Left renal pelvis (tissue), 4 donors: Measurements from ENCODE around the gene PALD1. TPM values are rescaled to one million over a fixed set of nuclear protein-coding genes. Genes with fewer than 3 reads are reported as not detected.

ENCODE experiments used
- DNase-seq, 4 donors: peaks; one replicate each; pipeline ENCODE4 v3.0.0-alpha.2; 2013; ENCODE audit warnings: low read depth in 4 of 4, low spot score in 3 of 4
- polyA plus RNA-seq, 4 donors: library from polyadenylated mRNA; unstranded; fragments of 120-200 nt; gene quantifications; one replicate each; pipeline ENCODE4 v1.2.1, GENCODE V29; 2013; ENCODE audit not compliant: insufficient read length in 4 of 4

The PALD1 gene
- polyA plus RNA-seq, 4 donors, result 9.2 to 11.8 (median 10.6) TPM

- DNase-seq, result no peak
Observed at GRCh38 chr10:70456164-70456563, 22.4 kb upstream of the PALD1 start.

- no peak for DNase-seq
Observed at GRCh38 chr10:70457759-70458305, 20.7 kb upstream of the PALD1 start.

GRCh38 chr10:70458329-70459060 lies 20.1 kb upstream of the PALD1 start:
- no peak for DNase-seq

- DNase-seq, result no peak
Observed at GRCh38 chr10:70459061-70459773, 19.4 kb upstream of the PALD1 start.

GRCh38 chr10:70459774-70460490 lies 18.6 kb upstream of the PALD1 start:
- DNase-seq, result no peak

- DNase-seq, result no peak
Observed at GRCh38 chr10:70461397-70462348, 16.9 kb upstream of the PALD1 start.

- DNase-seq, result no peak
Observed at GRCh38 chr10:70462349-70462984, 16.1 kb upstream of the PALD1 start.

- DNase-seq, result no peak
Observed at GRCh38 chr10:70465278-70465677, 13.3 kb upstream of the PALD1 start.

- DNase-seq, result no peak
Observed at GRCh38 chr10:70465832-70466231, 12.7 kb upstream of the PALD1 start.

GRCh38 chr10:70466951-70467350 lies 11.6 kb upstream of the PALD1 start:
- no peak for DNase-seq

- DNase-seq, result no peak
Observed at GRCh38 chr10:70472799-70473454, 5.6 kb upstream of the PALD1 start.

GRCh38 chr10:70474780-70475179 lies 3.8 kb upstream of the PALD1 start:
- no peak for DNase-seq

- no peak for DNase-seq
Observed at GRCh38 chr10:70475661-70476060, 2.9 kb upstream of the PALD1 start.

GRCh38 chr10:70476249-70477035 lies 2.1 kb upstream of the PALD1 start:
- no peak for DNase-seq

- DNase-seq, result no peak
Observed at GRCh38 chr10:70477661-70478162, 855 bp upstream of the PALD1 start.

GRCh38 chr10:70479165-70479581 lies 606 bp downstream of the PALD1 start:
- DNase-seq, result no peak

GRCh38 chr10:70479626-70480238 lies 1.2 kb downstream of the PALD1 start:
- DNase-seq, result no peak
